SK-N-SH (cell line): ENCODE results near the gene RBP3. TPM values are rescaled to one million over a fixed set of nuclear protein-coding genes. Genes with fewer than 3 reads are reported as not detected.

Experiments used
- CTCF ChIA-PET: fragments of 300-600, 350-600 bp; formaldehyde crosslinking; extraction: SDS; loops from one replicate; lab custom pipeline; 2021; lab: Yijun Ruan, JAX
- POLR2A ChIA-PET: fragments of 350-600 bp; sonication (Branson Sonifier 250); formaldehyde crosslinking; extraction: SDS; loops from one replicate; lab custom pipeline; 2020; ENCODE audit warnings: antibody characterized with exemption, inconsistent platforms; lab: Yijun Ruan, JAX
- DNase-seq: peaks from one replicate; pipeline ENCODE4 v3.0.0; 2012
- H2AFZ ChIP-seq: fragments of 200-600 bp; sonication (generic); 2 replicates; pipeline ENCODE4 v1.8.1; 2016; ENCODE audit warnings: antibody characterized with exemption, mild to moderate bottlenecking, low read depth
- H3F3A ChIP-seq: fragments of 200-600 bp; sonication (generic); replicated peaks from 2 replicates; pipeline ENCODE3; 2016; ENCODE audit warnings: antibody characterized with exemption, mild to moderate bottlenecking; ENCODE audit not compliant: insufficient read depth
- H3K27ac ChIP-seq, 2 experiments: fragments of 200-500 bp in 1 of 2; fragments of 200-600 bp in 1 of 2; sonication (Bioruptor generic) in 1 of 2; sonication (generic), shearing (Covaris generic) in 1 of 2; 2 replicates each; pipeline versions ENCODE4 v1.5.1 to v1.6.1; 2014 to 2016; ENCODE audit warnings: low read depth in 2 of 2, inconsistent platforms in 1 of 2, low read length in 1 of 2, mild to moderate bottlenecking in 1 of 2, mixed read lengths in 1 of 2
- H3K27me3 ChIP-seq: fragments of 200-600 bp; sonication (generic), shearing (Covaris generic); 2 replicates; pipeline ENCODE4 v1.6.1; 2016; ENCODE audit warnings: mixed run types; ENCODE audit not compliant: insufficient read depth
- H3K36me3 ChIP-seq, 2 experiments: fragments of 200-500 bp in 1 of 2; fragments of 200-600 bp in 1 of 2; sonication (Bioruptor generic) in 1 of 2; sonication (generic) in 1 of 2; replicated peaks in 1 of 2; 2 replicates each; pipeline versions ENCODE3 to v1.5.1; 2014 to 2016; ENCODE audit warnings: low read length in 1 of 2, mild to moderate bottlenecking in 1 of 2; ENCODE audit not compliant: insufficient read depth in 2 of 2, control insufficient read depth in 1 of 2
- H3K4me1 ChIP-seq, 2 experiments: fragments of 200-500 bp in 1 of 2; fragments of 200-600 bp in 1 of 2; sonication (Bioruptor generic) in 1 of 2; sonication (generic), shearing (Covaris generic) in 1 of 2; 2 replicates each; pipeline versions ENCODE4 v1.5.1 to v1.6.1; 2014 to 2016; ENCODE audit warnings: low read depth in 1 of 2, low read length in 1 of 2, mixed run types in 1 of 2; ENCODE audit not compliant: insufficient read depth in 2 of 2, control insufficient read depth in 1 of 2
- H3K4me2 ChIP-seq: fragments of 200-600 bp; sonication (generic), shearing (Covaris generic); 2 replicates; pipeline ENCODE4 v1.6.1; 2017; ENCODE audit warnings: mixed run types
- H3K4me3 ChIP-seq, 2 experiments: fragments of 200-500 bp in 1 of 2; fragments of 200-600 bp in 1 of 2; sonication (Bioruptor generic) in 1 of 2; sonication (generic), shearing (Covaris generic) in 1 of 2; 2 replicates each; pipeline versions ENCODE4 v1.5.1 to v1.8.1; 2014 to 2016; ENCODE audit warnings: low read depth in 2 of 2, inconsistent platforms in 1 of 2, low read length in 1 of 2, mild to moderate bottlenecking in 1 of 2, mixed read lengths in 1 of 2, moderate library complexity in 1 of 2
- H3K79me2 ChIP-seq: fragments of 200-600 bp; sonication (generic); 2 replicates; pipeline ENCODE4 v1.8.1; 2017; ENCODE audit warnings: mild to moderate bottlenecking; ENCODE audit not compliant: insufficient read depth
- H3K9ac ChIP-seq: fragments of 200-600 bp; sonication (generic); 2 replicates; pipeline ENCODE4 v1.6.1; 2017; ENCODE audit warnings: mixed run types
- H3K9me2 ChIP-seq: fragments of 200-600 bp; sonication (generic); 2 replicates; pipeline ENCODE4 v1.6.1; 2017; ENCODE audit warnings: mixed run types
- H3K9me3 ChIP-seq: fragments of 200-600 bp; sonication (generic); 2 replicates; pipeline ENCODE4 v1.6.1; 2017; ENCODE audit warnings: mixed run types, mild to moderate bottlenecking, moderate library complexity
- H4K20me1 ChIP-seq: fragments of 200-600 bp; sonication (generic); 2 replicates; pipeline ENCODE4 v1.6.1; 2017; ENCODE audit warnings: mild to moderate bottlenecking, mixed run types; ENCODE audit not compliant: insufficient read depth
- CHD2 ChIP-seq: fragments of 150-350 bp; IDR thresholded peaks from 2 replicates; pipeline ENCODE4 v1.6.1; 2018; ENCODE audit warnings: low read length; ENCODE audit not compliant: partially characterized antibody
- CTCF ChIP-seq: fragments of 200-600 bp; sonication (generic); IDR thresholded peaks from 2 replicates; pipeline ENCODE4 v1.6.1; 2017; ENCODE audit warnings: antibody characterized with exemption, mild to moderate bottlenecking, moderate library complexity
- ELF1 ChIP-seq: IDR thresholded peaks from 2 replicates; pipeline ENCODE4 v1.4.0; 2012
- EP300 ChIP-seq, 2 experiments: IDR thresholded peaks; 2 replicates each; pipeline versions ENCODE4 v1.4.0 to v1.6.1; 2012; ENCODE audit warnings: borderline replicate concordance in 1 of 2, low read depth in 1 of 2, low read length in 1 of 2
- FOSL2 ChIP-seq: IDR thresholded peaks from 2 replicates; pipeline ENCODE4 v1.4.0; 2012; ENCODE audit warnings: low read depth, mild to moderate bottlenecking, moderate library complexity, borderline replicate concordance
- GATA2 ChIP-seq: sonication (generic); formaldehyde crosslinking; IDR thresholded peaks from 2 replicates; pipeline ENCODE4 v1.5.0; 2020; ENCODE audit warnings: mild to moderate bottlenecking, missing genetic modification reagents
- JUND ChIP-seq: IDR thresholded peaks from 2 replicates; pipeline ENCODE4 v1.4.0; 2012
- MAX ChIP-seq: IDR thresholded peaks from 2 replicates; pipeline ENCODE4 v1.4.0; 2012; ENCODE audit warnings: low read depth
- MEF2A ChIP-seq: IDR thresholded peaks from 2 replicates; pipeline ENCODE4 v1.4.0; 2012; ENCODE audit warnings: low read depth, borderline replicate concordance
- NFIC ChIP-seq: IDR thresholded peaks from 2 replicates; pipeline ENCODE4 v1.4.0; 2012; ENCODE audit warnings: borderline replicate concordance
- NRF1 ChIP-seq: IDR thresholded peaks from 2 replicates; pipeline ENCODE4 v1.6.1; 2012; ENCODE audit warnings: low read depth, mild to moderate bottlenecking, low read length
- POLR2AphosphoS5 ChIP-seq: IDR thresholded peaks from 2 replicates; pipeline ENCODE4 v1.6.1; 2012; ENCODE audit warnings: low read depth, low read length
- RAD21 ChIP-seq: IDR thresholded peaks from 2 replicates; pipeline ENCODE4 v1.6.1; 2012; ENCODE audit warnings: mild to moderate bottlenecking, low read length
- RCOR1 ChIP-seq: fragments of 150-350 bp; IDR thresholded peaks from 2 replicates; pipeline ENCODE4 v1.6.1; 2017; ENCODE audit warnings: antibody characterized with exemption, low read length
- RFX5 ChIP-seq: IDR thresholded peaks from 2 replicates; pipeline ENCODE4 v1.6.1; 2012; ENCODE audit warnings: mild to moderate bottlenecking, improper control_type of control experiment, low read length
- RXRA ChIP-seq: IDR thresholded peaks from 2 replicates; pipeline ENCODE4 v1.4.0; 2012; ENCODE audit warnings: low read depth, mild to moderate bottlenecking, borderline replicate concordance
- SIN3A ChIP-seq: IDR thresholded peaks from 2 replicates; pipeline ENCODE4 v1.6.1; 2012; ENCODE audit warnings: low read depth, mild to moderate bottlenecking, low read length, moderate library complexity, borderline replicate concordance
- SMC3 ChIP-seq: IDR thresholded peaks from 2 replicates; pipeline ENCODE4 v1.6.1; 2012; ENCODE audit warnings: low read depth, low read length, improper control_type of control experiment
- TEAD4 ChIP-seq: IDR thresholded peaks from 2 replicates; pipeline ENCODE4 v1.4.0; 2012; ENCODE audit warnings: mild to moderate bottlenecking, borderline replicate concordance; ENCODE audit not compliant: insufficient read depth
- YY1 ChIP-seq: IDR thresholded peaks from 2 replicates; pipeline ENCODE4 v1.4.0; 2012; ENCODE audit warnings: low read depth, mild to moderate bottlenecking
- WGBS: methylation state at CpG from one replicate; pipeline ENCODE4 v1.1.6; 2017; ENCODE audit warnings: low lambda C conversion rate; 5-methylcytosine and 5-hydroxymethylcytosine counted together
- polyA plus RNA-seq, 3 experiments: library from polyadenylated mRNA; depleted of rRNA; stranded (reverse); fragments of >200 nt; gene quantifications; 2 replicates each; pipeline ENCODE4 v1.2.3, GENCODE V29; 2012
- TF ChIP-seq, protein P1 (sequence below): IDR thresholded peaks from 2 replicates; pipeline ENCODE4 v1.4.0; 2012; ENCODE audit warnings: low read depth, borderline replicate concordance
- TF ChIP-seq, protein P2 (sequence below): fragments of 150-350 bp; IDR thresholded peaks from 2 replicates; pipeline ENCODE4 v1.6.1; 2016; ENCODE audit warnings: mild to moderate bottlenecking, low read depth, low read length
- TF ChIP-seq, protein P3 (sequence below): fragments of 150-350 bp; IDR thresholded peaks from 2 replicates; pipeline ENCODE4 v1.6.1; 2017; ENCODE audit warnings: antibody characterized with exemption, low read length, low read depth, borderline replicate concordance
- TF ChIP-seq, protein P4 (sequence below): IDR thresholded peaks from 2 replicates; pipeline ENCODE4; 2012

Gene RBP3
- polyA plus RNA-seq, 1 of the 3 experiments (the other 2 are of a cell fraction): not detected

- H3K27me3 ChIP-seq: no peaks in the 10 kb centered on the region
- H2AFZ ChIP-seq: peak overlapping the region; percentile 86; the same call in 1 of the 2 replicates
- no peaks in the 10 kb centered on the region for H3K9me2 ChIP-seq
- no peaks in the 10 kb centered on the region for H3K9me3 ChIP-seq
- DNase-seq: no peak
- H4K20me1 ChIP-seq: no peaks in the 10 kb centered on the region
- no peaks in the 10 kb centered on the region for H3F3A ChIP-seq
- no peaks in the 10 kb centered on the region for H3K36me3 ChIP-seq
- WGBS: 16% methylated on average over 4 of the region's 4 CpGs
- peak overlapping the region in 1 of 2 experiments; percentile 67; a peak in 2 of 4 replicates for H3K27ac ChIP-seq
- ChIA-PET POLR2A (no interaction called here), CTCF (no interaction called here)
- H3K4me1 ChIP-seq: peaks cover 10 to 33% of the 10 kb centered on the region in 2 experiments; a peak in 3 of 4 replicates
- H3K4me2 ChIP-seq: peak overlapping the region; percentile 65
- no peak overlapping the region for H3K4me3 ChIP-seq
- H3K79me2 ChIP-seq: no peaks in the 10 kb centered on the region
- no peak overlapping the region for H3K9ac ChIP-seq
- TF ChIP-seq, protein P1, sequence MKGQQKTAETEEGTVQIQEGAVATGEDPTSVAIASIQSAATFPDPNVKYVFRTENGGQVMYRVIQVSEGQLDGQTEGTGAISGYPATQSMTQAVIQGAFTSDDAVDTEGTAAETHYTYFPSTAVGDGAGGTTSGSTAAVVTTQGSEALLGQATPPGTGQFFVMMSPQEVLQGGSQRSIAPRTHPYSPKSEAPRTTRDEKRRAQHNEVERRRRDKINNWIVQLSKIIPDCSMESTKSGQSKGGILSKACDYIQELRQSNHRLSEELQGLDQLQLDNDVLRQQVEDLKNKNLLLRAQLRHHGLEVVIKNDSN: no peak
- TF ChIP-seq SIN3A (no peak), ELF1 (no peak), FOSL2 (peak; percentile 89), NRF1 (no peak), POLR2AphosphoS5 (no peak), TEAD4 (0 out of 2 replicates have a peak, but pooled peaks have one; percentile 34), YY1 (no peak), RFX5 (no peak), NFIC (no peak), GATA2 (CRISPR knock-in tag) (no peak), CTCF (no peak), EP300 (IDR thresholded peaks at IDR 0.05; ENCODE audit: borderline replicate concordance in 1 of 2, low read depth in 1 of 2, low read length in 1 of 2) (peak in 1 of 2 experiments; percentile 31; a peak in 1 of 4 replicates), RAD21 (no peak), CHD2 (no peak), SMC3 (no peak), MAX (peak; percentile 75), JUND (peak; percentile 92), RCOR1 (no peak), RXRA (peak; percentile 58; the same call in 1 of the 2 replicates), MEF2A (no peak)
- TF ChIP-seq, protein P2, sequence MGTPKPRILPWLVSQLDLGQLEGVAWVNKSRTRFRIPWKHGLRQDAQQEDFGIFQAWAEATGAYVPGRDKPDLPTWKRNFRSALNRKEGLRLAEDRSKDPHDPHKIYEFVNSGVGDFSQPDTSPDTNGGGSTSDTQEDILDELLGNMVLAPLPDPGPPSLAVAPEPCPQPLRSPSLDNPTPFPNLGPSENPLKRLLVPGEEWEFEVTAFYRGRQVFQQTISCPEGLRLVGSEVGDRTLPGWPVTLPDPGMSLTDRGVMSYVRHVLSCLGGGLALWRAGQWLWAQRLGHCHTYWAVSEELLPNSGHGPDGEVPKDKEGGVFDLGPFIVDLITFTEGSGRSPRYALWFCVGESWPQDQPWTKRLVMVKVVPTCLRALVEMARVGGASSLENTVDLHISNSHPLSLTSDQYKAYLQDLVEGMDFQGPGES: no peak
- TF ChIP-seq, protein P3, sequence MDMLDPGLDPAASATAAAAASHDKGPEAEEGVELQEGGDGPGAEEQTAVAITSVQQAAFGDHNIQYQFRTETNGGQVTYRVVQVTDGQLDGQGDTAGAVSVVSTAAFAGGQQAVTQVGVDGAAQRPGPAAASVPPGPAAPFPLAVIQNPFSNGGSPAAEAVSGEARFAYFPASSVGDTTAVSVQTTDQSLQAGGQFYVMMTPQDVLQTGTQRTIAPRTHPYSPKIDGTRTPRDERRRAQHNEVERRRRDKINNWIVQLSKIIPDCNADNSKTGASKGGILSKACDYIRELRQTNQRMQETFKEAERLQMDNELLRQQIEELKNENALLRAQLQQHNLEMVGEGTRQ: no peak
- TF ChIP-seq, protein P4, sequence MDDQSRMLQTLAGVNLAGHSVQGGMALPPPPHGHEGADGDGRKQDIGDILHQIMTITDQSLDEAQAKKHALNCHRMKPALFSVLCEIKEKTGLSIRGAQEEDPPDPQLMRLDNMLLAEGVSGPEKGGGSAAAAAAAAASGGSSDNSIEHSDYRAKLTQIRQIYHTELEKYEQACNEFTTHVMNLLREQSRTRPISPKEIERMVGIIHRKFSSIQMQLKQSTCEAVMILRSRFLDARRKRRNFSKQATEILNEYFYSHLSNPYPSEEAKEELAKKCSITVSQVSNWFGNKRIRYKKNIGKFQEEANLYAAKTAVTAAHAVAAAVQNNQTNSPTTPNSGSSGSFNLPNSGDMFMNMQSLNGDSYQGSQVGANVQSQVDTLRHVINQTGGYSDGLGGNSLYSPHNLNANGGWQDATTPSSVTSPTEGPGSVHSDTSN: no peak
These were observed 54.6 kb downstream of the RBP3 start for GRCh38 chr10:47402641-47403301.
